Kidney (tissue), 14 donors: ENCODE measurements around the gene NR2F6. TPM values are rescaled to one million over a fixed set of nuclear protein-coding genes. Genes with fewer than 3 reads are reported as not detected.

Source experiments
- DNase-seq, 5 donors: peaks; one replicate each; pipeline ENCODE4 v3.0.0-alpha.2; 2013 to 2020
- FAIRE-seq: peaks from 2 replicates; lab custom pipeline; 2012; peaks lifted over from hg19 to GRCh38; lab: Jason Lieb, UNC
- H3K27ac ChIP-seq, 2 donors: one replicate each; pipeline ENCODE4 v1.7.0; 2013; ENCODE audit warnings: low read depth in 2 of 2, low read length in 2 of 2, inconsistent platforms in 1 of 2
- H3K27me3 ChIP-seq: one replicate; pipeline ENCODE4 v1.7.1; 2013; ENCODE audit warnings: low read length, inconsistent platforms; ENCODE audit not compliant: control insufficient read depth, insufficient read depth
- H3K36me3 ChIP-seq, 3 donors: one replicate each; pipeline versions ENCODE4 v1.7.0 to v1.7.1; 2013; ENCODE audit warnings: low read length in 3 of 3, control low read depth in 1 of 3, inconsistent platforms in 1 of 3; ENCODE audit not compliant: insufficient read depth in 3 of 3, control insufficient read depth in 2 of 3
- H3K4me1 ChIP-seq, 3 donors: one replicate each; pipeline versions ENCODE4 v1.7.0 to v1.7.1; 2013; ENCODE audit warnings: low read length in 3 of 3, inconsistent platforms in 1 of 3, low read depth in 1 of 3; ENCODE audit not compliant: control insufficient read depth in 2 of 3, insufficient read depth in 2 of 3
- H3K4me3 ChIP-seq, 3 donors: one replicate each; pipeline versions ENCODE4 v1.7.0 to v1.8.1; 2013; ENCODE audit warnings: low read length in 3 of 3, control low read depth in 1 of 3, inconsistent platforms in 1 of 3
- H3K9ac ChIP-seq, 3 donors: one replicate each; pipeline versions ENCODE4 v1.7.0 to v1.7.1; 2013; ENCODE audit warnings: low read length in 3 of 3, control low read depth in 1 of 3, inconsistent platforms in 1 of 3
- H3K9me3 ChIP-seq, 3 donors: one replicate each; pipeline versions ENCODE4 v1.7.0 to v1.7.1; 2013; ENCODE audit warnings: low read length in 3 of 3, control low read depth in 1 of 3, inconsistent platforms in 1 of 3; ENCODE audit not compliant: control insufficient read depth in 2 of 3, insufficient read depth in 1 of 3
- intact Hi-C: fragments of 100-400 bp; cut with DNase I; formaldehyde crosslinking; loops from one replicate; pipeline ENCODE4 v1.11.1; 2022
- polyA plus RNA-seq: library from polyadenylated mRNA; stranded (reverse); fragments of 350-450 nt; fragmentation: Illumina TruSeq; extraction: RNeasy Lipid Tissue Mini Kit (QIAGEN cat#74804); gene quantifications from one replicate; pipeline ENCODE4 v1.2.3, GENCODE V29; 2014; ENCODE audit warnings: low read depth, low replicate concordance; ENCODE audit not compliant: insufficient read depth
- total RNA-seq: library from RNA; stranded (reverse); fragmentation: NEBNext Ultra II Directional; extraction: Animal tissue kit (Norgen Biotek cat#: 25700); gene quantifications from one replicate; pipeline ENCODE4 v1.2.1, GENCODE V29; 2021
- TF ChIP-seq, protein P1 (sequence below): IDR thresholded peaks from 3 replicates; pipeline ENCODE4 v1.5.1; 2012; ENCODE audit warnings: mild to moderate bottlenecking, moderate library complexity, borderline replicate concordance; ENCODE audit not compliant: insufficient read depth; ENCODE audit errors: extremely low read depth
- donor health status: control.
- donor health status: control.
- donor health status: control.
- donor health status: control.
- donor health status: control.
- donor health status: DM: yes; HTN: yes; CAD: no.
- donor health status: Normal renal cell carcinoma (clear cell type).

The NR2F6 gene
- total and polyA plus RNA-seq, 2 donors from 2014 or later, result 46.8 to 60.2 TPM

DNA sequence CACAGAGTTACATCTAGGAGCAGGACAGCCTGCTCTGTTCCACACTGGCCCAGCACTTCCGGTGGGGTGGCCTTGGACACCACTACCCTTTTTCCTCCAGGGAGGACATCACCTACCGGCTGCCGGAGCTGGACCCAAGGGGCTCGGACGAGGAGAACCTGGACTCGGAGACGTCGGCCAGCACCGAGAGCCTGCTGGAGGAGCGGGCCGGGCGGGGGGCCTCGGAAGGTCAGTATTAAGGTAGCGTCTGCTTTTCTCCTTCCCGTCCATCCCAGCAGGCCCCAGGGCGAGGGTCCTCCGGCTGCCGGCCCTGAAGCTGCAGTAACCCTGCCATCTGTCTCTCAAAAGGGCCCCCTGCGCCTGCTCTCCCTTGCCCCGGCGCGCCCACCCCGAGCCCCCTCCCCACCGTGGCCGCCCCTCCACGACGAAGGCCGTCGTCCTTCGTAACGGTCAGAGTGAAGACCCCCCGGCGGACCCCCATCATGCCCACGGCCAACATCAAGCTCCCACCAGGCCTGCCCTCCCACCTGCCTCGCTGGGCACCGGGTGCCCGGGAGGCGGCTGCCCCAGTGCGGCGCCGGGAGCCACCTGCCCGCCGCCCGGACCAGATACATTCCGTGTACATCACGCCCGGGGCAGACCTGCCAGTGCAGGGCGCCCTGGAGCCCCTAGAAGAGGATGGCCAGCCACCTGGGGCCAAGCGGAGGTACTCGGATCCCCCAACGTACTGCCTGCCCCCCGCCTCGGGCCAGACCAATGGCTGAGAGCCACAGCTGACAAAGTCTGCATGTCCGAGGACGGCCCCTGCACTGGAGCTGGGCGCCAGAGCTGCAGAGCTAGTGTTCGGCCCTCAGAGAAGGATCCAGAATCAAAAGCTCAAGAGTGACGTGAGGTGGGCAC is 33.9 kb downstream of the NR2F6 start:
- Histone ChIP-seq H3K9me3 (no peaks in the 10 kb centered on the region), H3K9ac (no peak overlapping the region), H3K27ac (no peak overlapping the region), H3K4me3 (no peak overlapping the region), H3K4me1 (peaks cover 0 to 11% (median 4%) of the 10 kb centered on the region in 3 donors), H3K27me3 (no peaks in the 10 kb centered on the region), H3K36me3 (peaks cover 0 to 3% (median 3%) of the 10 kb centered on the region in 3 donors)
- no peak for FAIRE-seq
- no peak for DNase-seq
- TF ChIP-seq, protein P1, sequence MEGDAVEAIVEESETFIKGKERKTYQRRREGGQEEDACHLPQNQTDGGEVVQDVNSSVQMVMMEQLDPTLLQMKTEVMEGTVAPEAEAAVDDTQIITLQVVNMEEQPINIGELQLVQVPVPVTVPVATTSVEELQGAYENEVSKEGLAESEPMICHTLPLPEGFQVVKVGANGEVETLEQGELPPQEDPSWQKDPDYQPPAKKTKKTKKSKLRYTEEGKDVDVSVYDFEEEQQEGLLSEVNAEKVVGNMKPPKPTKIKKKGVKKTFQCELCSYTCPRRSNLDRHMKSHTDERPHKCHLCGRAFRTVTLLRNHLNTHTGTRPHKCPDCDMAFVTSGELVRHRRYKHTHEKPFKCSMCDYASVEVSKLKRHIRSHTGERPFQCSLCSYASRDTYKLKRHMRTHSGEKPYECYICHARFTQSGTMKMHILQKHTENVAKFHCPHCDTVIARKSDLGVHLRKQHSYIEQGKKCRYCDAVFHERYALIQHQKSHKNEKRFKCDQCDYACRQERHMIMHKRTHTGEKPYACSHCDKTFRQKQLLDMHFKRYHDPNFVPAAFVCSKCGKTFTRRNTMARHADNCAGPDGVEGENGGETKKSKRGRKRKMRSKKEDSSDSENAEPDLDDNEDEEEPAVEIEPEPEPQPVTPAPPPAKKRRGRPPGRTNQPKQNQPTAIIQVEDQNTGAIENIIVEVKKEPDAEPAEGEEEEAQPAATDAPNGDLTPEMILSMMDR, result no peak
- intact Hi-C loops, result no loop called here

DNA sequence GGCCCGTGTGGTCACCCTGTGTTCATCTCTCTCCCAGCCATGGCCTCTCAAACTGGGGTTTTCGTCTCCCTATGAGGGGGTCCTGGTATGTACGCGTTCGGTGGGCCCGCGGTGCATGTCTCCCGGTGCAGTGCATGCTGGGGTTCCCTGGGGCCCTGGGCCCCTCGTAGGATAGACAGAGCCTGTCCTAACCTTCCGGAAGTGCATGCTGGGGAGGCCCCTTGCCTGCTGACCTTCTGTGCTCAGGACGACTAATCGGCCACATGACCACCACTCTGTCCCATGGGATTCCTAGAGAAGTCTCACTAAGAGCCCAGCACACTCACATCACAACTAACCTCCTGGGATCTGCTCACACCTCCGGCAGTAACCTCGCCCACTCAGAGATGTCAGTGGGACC is 35.4 kb downstream of the NR2F6 start:
- no peak for DNase-seq
- H3K27ac ChIP-seq, result no peak overlapping the region
- peaks cover 0 to 5% (median 4%) of the 10 kb centered on the region in 3 donors for H3K4me1 ChIP-seq
- H3K9ac ChIP-seq, result no peak overlapping the region
- TF ChIP-seq, protein P1, result no peak
- H3K4me3 ChIP-seq, result no peak overlapping the region
- no peaks in the 10 kb centered on the region for H3K27me3 ChIP-seq
- H3K36me3 ChIP-seq, result peaks cover 0 to 3% (median 3%) of the 10 kb centered on the region in 3 donors
- no peak for FAIRE-seq
- H3K9me3 ChIP-seq, result no peaks in the 10 kb centered on the region
- intact Hi-C loops, result no loop called here

DNA sequence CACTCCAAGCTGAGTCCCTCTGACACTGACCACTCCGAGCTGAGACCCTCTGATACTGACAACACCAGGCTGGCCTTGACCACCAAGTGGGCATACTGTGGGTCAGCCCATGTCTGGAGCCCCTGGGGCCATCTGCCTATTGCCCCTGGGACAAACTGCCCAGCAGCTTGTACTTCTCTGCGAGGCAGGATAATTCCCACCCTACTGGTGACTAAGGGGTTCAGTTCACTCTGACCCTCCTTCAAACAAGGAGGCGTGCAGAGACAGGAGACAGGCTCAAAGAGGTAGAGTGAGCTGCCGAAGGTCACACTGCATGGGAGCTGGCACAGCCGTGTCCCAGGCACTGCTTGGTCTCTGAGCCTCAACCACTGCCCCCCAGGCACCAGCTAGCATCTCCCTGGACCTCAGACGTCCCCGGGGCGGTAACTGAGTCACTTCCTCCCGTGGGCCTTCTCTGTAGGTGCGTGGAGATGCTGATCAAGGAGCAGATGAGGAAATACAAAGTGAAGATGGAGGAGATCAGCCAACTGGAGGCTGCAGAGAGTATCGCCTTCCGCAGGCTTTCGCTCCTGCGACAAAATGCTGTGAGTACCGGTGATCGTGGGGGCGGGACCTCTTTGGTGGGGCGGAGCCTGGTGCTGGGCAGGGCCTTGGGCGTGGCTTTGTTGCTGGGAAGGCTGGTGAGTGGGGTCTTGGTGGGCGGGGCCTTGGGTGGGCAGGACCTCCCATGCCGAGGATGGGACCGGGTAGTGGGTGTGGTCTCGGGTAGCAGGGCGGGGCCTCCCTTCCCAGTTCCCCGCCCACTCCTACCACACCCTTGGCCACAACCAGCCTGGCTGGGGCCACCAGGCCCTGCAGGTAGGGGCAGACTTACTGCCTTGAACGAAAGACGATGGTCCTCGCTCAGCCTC is 36.3 kb downstream of the NR2F6 start:
- TF ChIP-seq, protein P1, result no peak
- H3K4me1 ChIP-seq, result peaks cover 0 to 1% (median 0%) of the 10 kb centered on the region in 3 donors
- no peaks in the 10 kb centered on the region for H3K9me3 ChIP-seq
- H3K27me3 ChIP-seq, result no peaks in the 10 kb centered on the region
- H3K9ac ChIP-seq, result no peak overlapping the region
- intact Hi-C loops, result no loop called here
- FAIRE-seq (no peak), DNase-seq (peak in 4 of 5 donors; percentile 11 to 74 (median 32))
- H3K27ac ChIP-seq, result no peak overlapping the region
- no peak overlapping the region for H3K4me3 ChIP-seq
- H3K36me3 ChIP-seq, result peaks cover 0 to 3% (median 3%) of the 10 kb centered on the region in 3 donors
